GM23248 (cell line): ENCODE results near the gene EMILIN1.

Source experiments
- EZH2 ChIP-seq: fragments of 200-600 bp; sonication (generic); IDR thresholded peaks from 2 replicates; pipeline ENCODE4 v1.6.1; 2018; ENCODE audit warnings: antibody characterized with exemption, mild to moderate bottlenecking; ENCODE audit not compliant: insufficient read depth, poor library complexity, severe bottlenecking
- EZH2phosphoT487 ChIP-seq: fragments of 200-600 bp; sonication (generic); IDR thresholded peaks from 2 replicates; pipeline ENCODE4 v1.6.1; 2018; ENCODE audit warnings: antibody characterized with exemption, moderate library complexity, mild to moderate bottlenecking, low read depth; ENCODE audit not compliant: insufficient read depth

GRCh38 chr2:27088634-27089033, 10.2 kb downstream of the EMILIN1 start:
- TF ChIP-seq EZH2 (no peak), EZH2phosphoT487 (no peak)
